Lower lobe of right lung (tissue), 2 donors: ENCODE data around the gene HYOU1. TPM values are rescaled to one million over a fixed set of nuclear protein-coding genes. Genes with fewer than 3 reads are reported as not detected.

Source experiments
- ATAC-seq, 2 donors: fragments of 200-7000 bp; cut with Tn5 transposase; one replicate each; pipeline ENCODE4 v1.9.1; 2020 to 2022; ENCODE audit warnings: mild to moderate bottlenecking in 2 of 2, moderate library complexity in 2 of 2
- DNase-seq: peaks from one replicate; pipeline ENCODE4 v3.0.0-alpha.2; 2020
- H3K27ac ChIP-seq: fragments of 200-600 bp; one replicate; pipeline ENCODE4 v1.8.0; 2022
- H3K27me3 ChIP-seq: fragments of 200-600 bp; one replicate; pipeline ENCODE4 v1.8.0; 2022; ENCODE audit warnings: low read depth
- H3K36me3 ChIP-seq: fragments of 200-600 bp; one replicate; pipeline ENCODE4 v1.8.0; 2022; ENCODE audit warnings: mild to moderate bottlenecking
- H3K4me1 ChIP-seq: fragments of 200-600 bp; one replicate; pipeline ENCODE4 v1.8.0; 2022
- H3K4me3 ChIP-seq: fragments of 200-600 bp; one replicate; pipeline ENCODE4 v1.8.0; 2022; ENCODE audit warnings: mild to moderate bottlenecking
- H3K9me3 ChIP-seq: fragments of 200-600 bp; one replicate; pipeline ENCODE4 v1.8.0; 2022
- intact Hi-C: fragments of 100-400 bp; cut with DNase I; formaldehyde crosslinking; loops from one replicate; pipeline ENCODE4 v1.11.0; 2022
- total RNA-seq: library from RNA; stranded (reverse); fragmentation: NEBNext Ultra II Directional; extraction: Animal tissue kit (Norgen Biotek cat#: 25700); gene quantifications from one replicate; pipeline ENCODE4 v1.2.1, GENCODE V29; 2021
- TF ChIP-seq, protein P1 (sequence below): fragments of 200-600 bp; IDR thresholded peaks from one replicate; pipeline ENCODE4 v1.8.0; 2022; ENCODE audit warnings: antibody characterized with exemption, mild to moderate bottlenecking
- donor health status: DM: no; HTN: yes; CAD: no; lungs with severe emphysema.

The HYOU1 gene
- total RNA-seq, 1 donor from 2014 or later = 115 TPM

DNA sequence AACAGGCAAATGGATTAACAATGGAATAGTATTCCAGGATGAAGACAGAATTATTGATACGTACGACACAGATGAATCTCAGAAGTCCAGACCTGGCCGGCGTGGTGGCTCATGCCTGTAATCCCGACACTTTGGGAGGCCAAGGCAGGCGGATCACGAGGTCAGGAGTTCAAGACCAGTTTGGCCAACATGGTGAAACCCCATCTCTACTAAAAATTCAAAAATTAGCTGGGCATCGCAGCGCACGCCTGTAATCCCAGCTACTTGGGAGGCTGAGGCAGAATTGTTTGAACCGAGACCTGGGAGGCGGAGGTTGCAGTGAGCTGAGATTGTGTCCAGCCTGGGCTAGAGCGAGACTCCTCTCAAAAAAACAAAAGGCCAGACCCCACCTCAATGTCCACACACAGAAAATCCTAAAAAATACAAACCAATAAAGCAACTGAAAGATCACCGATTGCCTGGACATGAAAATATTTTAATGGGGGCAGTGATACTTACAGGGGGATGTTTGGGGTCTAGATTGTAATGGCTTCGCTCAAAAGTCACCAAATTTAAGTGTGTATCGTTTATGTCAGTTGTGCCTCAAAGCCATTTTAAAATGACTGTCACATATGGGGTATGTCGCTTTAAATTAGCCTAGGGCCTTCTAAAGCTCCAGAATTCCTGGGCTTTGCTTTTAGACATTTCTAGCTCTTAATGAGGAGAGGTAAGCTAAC lies 42.6 kb downstream of the HYOU1 start:
- Histone ChIP-seq H3K27me3 (no peaks in the 10 kb centered on the region), H3K27ac (no peak overlapping the region), H3K4me1 (peaks cover 22% of the 10 kb centered on the region), H3K36me3 (peaks cover 76% of the 10 kb centered on the region), H3K4me3 (no peak overlapping the region), H3K9me3 (no peaks in the 10 kb centered on the region)
- TF ChIP-seq, protein P1, sequence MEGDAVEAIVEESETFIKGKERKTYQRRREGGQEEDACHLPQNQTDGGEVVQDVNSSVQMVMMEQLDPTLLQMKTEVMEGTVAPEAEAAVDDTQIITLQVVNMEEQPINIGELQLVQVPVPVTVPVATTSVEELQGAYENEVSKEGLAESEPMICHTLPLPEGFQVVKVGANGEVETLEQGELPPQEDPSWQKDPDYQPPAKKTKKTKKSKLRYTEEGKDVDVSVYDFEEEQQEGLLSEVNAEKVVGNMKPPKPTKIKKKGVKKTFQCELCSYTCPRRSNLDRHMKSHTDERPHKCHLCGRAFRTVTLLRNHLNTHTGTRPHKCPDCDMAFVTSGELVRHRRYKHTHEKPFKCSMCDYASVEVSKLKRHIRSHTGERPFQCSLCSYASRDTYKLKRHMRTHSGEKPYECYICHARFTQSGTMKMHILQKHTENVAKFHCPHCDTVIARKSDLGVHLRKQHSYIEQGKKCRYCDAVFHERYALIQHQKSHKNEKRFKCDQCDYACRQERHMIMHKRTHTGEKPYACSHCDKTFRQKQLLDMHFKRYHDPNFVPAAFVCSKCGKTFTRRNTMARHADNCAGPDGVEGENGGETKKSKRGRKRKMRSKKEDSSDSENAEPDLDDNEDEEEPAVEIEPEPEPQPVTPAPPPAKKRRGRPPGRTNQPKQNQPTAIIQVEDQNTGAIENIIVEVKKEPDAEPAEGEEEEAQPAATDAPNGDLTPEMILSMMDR = no peak
- no peak for ATAC-seq
- intact Hi-C loops = no loop called here
- DNase-seq = no peak

DNA sequence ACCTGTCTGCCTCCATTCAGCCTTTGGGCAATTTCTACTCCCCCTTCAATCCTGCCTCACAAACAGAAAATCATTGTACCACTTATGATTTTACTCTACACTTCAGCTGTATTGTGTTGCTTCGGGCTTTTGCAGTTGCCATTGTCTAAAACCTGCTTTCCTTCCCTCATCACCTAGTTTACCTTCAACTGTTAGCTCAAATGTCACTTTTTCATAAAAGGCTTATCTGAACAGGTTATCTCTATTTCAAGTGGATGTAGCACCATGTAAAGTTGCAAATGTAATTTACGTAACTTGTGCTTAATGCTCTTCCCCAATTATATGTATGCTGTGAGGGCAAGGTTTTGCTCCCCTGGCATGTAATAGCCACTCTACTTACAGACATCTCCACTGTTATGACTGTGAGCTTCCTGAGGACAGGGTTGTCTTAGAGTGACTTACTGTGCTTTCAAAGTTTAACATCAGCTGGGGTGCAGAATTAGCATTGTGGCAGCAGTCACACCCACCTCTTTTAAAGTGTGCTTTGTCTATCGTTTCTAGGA lies 44.3 kb downstream of the HYOU1 start:
- DNase-seq (no peak), ATAC-seq (no peak)
- intact Hi-C loops = no loop called here
- TF ChIP-seq, protein P1 = no peak
- no peaks in the 10 kb centered on the region for H3K9me3 ChIP-seq
- H3K36me3 ChIP-seq = peaks cover 93% of the 10 kb centered on the region
- H3K4me3 ChIP-seq = no peak overlapping the region
- H3K27ac ChIP-seq = no peak overlapping the region
- peaks cover 19% of the 10 kb centered on the region for H3K4me1 ChIP-seq
- H3K27me3 ChIP-seq = no peaks in the 10 kb centered on the region

DNA sequence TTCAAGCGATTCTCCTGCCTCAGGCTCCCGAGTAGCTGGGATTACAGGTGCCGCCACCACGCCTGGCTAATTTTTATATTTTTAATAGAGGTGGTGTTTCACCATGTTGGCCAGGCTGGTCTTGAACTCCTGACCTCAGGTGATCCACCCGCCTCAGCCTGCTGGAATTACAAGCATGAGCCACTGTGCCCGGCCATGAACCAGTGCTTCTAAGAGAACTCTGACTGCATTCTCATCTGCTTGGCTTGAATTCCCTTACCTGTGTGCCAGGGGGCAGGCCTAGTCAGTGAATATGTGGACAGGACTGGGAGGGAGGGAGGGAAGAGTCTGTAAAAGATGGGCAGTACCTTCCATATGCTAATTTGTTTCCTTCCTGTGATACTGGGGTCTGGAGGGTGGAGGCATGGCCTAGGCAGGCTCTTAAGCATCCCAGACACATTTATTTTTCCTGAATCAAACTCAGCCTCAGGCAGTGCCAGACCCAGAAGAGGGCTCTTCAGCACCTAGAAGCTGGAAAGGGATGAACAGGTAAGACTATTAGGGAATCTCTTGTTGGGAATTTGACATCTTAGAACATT lies 45.4 kb downstream of the HYOU1 start:
- DNase-seq (no peak), ATAC-seq (no peak)
- H3K9me3 ChIP-seq = no peaks in the 10 kb centered on the region
- H3K27me3 ChIP-seq = no peaks in the 10 kb centered on the region
- H3K27ac ChIP-seq = no peak overlapping the region
- intact Hi-C loops = no loop called here
- peaks cover 98% of the 10 kb centered on the region for H3K36me3 ChIP-seq
- peaks cover 9% of the 10 kb centered on the region for H3K4me1 ChIP-seq
- no peak overlapping the region for H3K4me3 ChIP-seq
- TF ChIP-seq, protein P1 = no peak

DNA sequence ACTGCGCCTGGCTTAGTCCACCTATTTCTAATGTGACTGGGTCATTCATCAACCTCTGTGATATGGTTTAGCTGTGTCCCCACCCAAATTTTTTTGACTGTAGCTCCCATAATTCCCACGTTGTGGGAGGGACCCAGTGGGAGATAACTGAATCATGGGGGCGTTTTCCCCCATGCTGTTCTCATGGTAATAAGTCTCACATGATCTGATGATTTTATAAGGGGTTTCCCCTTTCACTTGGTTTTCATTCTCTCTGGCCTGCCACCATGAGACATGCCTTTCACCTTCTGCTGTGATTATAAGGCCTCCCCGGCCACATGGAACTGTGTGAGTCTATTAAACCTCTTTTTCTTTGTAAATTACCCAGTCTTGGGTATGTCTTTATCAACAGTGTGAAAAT lies 50.3 kb downstream of the HYOU1 start:
- intact Hi-C loops = no loop called here
- Histone ChIP-seq H3K36me3 (peaks cover 96% of the 10 kb centered on the region), H3K4me1 (no peaks in the 10 kb centered on the region), H3K9me3 (no peaks in the 10 kb centered on the region), H3K27ac (no peak overlapping the region), H3K4me3 (no peak overlapping the region), H3K27me3 (no peaks in the 10 kb centered on the region)
- DNase-seq (no peak), ATAC-seq (no peak)
- TF ChIP-seq, protein P1 = no peak

DNA sequence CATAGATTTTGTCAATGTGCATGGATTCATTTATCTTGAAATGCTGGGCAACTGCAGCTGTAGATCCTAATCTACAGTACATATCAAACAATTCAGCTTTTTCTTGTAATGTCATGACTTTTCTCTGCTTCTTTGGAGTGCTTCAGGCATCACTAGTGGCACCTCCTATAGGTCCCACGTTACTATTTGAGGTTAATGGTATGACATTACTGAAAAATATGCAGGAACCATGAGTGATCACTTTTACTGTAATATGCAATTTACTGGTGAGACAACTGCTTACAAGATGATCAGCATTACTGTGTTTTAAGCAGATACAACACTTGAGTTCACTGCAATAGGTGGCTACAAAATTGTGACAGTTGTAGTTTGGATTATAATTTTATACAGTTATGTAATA lies 56.1 kb downstream of the HYOU1 start:
- H3K27me3 ChIP-seq = no peaks in the 10 kb centered on the region
- H3K9me3 ChIP-seq = no peaks in the 10 kb centered on the region
- intact Hi-C loops = no loop called here
- peaks cover 67% of the 10 kb centered on the region for H3K36me3 ChIP-seq
- no peak overlapping the region for H3K4me3 ChIP-seq
- no peak overlapping the region for H3K27ac ChIP-seq
- H3K4me1 ChIP-seq = peaks cover 30% of the 10 kb centered on the region
- no peak for DNase-seq
- no peak for ATAC-seq
- TF ChIP-seq, protein P1 = no peak
